ENCODE measurements around the gene HDAC2. TPM values are rescaled to one million over a fixed set of nuclear protein-coding genes. Genes with fewer than 3 reads are reported as not detected.

Gene HDAC2
- total RNA-seq, 6 experiments from 2014 or later, result 15.6 to 22.2 (median 21.3) TPM

GRCh38 chr6:114009192-114009591, 38.2 kb upstream of the HDAC2 start:
- no peaks in the 10 kb centered on the region for H3K4me1 ChIP-seq
- H3K4me3 ChIP-seq, result no peak overlapping the region
- H3K9me3 ChIP-seq, result no peaks in the 10 kb centered on the region
- no peak overlapping the region for H3K27ac ChIP-seq
- TF ChIP-seq CTCF (IDR thresholded peaks at IDR 0.05), result no peak
- TF ChIP-seq POLR2A (IDR thresholded peaks at IDR 0.05), result no peak
- WGBS (ENCODE audit: insufficient coverage, low coverage, low lambda C conversion rate, missing lambda C conversion rate), result 31% methylated on average over 2 of the region's 2 CpGs
- DNase-seq (no peak), ATAC-seq (no peak)
- intact Hi-C loops (cut with DNase I), result no loop called here
- no peaks in the 10 kb centered on the region for H3K36me3 ChIP-seq
- no peaks in the 10 kb centered on the region for H3K27me3 ChIP-seq

GRCh38 chr6:114008331-114008730, 37.4 kb upstream of the HDAC2 start:
- WGBS (ENCODE audit: insufficient coverage, low coverage, low lambda C conversion rate, missing lambda C conversion rate), result 75% methylated on average over 4 of the region's 4 CpGs
- H3K27me3 ChIP-seq, result no peaks in the 10 kb centered on the region
- no peak overlapping the region for H3K4me3 ChIP-seq
- no peaks in the 10 kb centered on the region for H3K36me3 ChIP-seq
- DNase-seq (no peak), ATAC-seq (no peak)
- no peaks in the 10 kb centered on the region for H3K4me1 ChIP-seq
- H3K27ac ChIP-seq, result no peak overlapping the region
- TF ChIP-seq CTCF (IDR thresholded peaks at IDR 0.05) (no peak), POLR2A (IDR thresholded peaks at IDR 0.05) (no peak)
- intact Hi-C loops (cut with DNase I), result no loop called here
- no peaks in the 10 kb centered on the region for H3K9me3 ChIP-seq

- H3K9me3 ChIP-seq, result no peaks in the 10 kb centered on the region
- no peaks in the 10 kb centered on the region for H3K36me3 ChIP-seq
- intact Hi-C loops (cut with DNase I), result no loop called here
- ATAC-seq (no peak), DNase-seq (no peak)
- H3K4me3 ChIP-seq, result no peak overlapping the region
- H3K4me1 ChIP-seq, result no peaks in the 10 kb centered on the region
- no peak for TF ChIP-seq CTCF (IDR thresholded peaks at IDR 0.05)
- no peak for TF ChIP-seq POLR2A (IDR thresholded peaks at IDR 0.05)
- WGBS (ENCODE audit: insufficient coverage, low coverage, low lambda C conversion rate, missing lambda C conversion rate), result 82% methylated on average over 2 of the region's 2 CpGs
- H3K27ac ChIP-seq, result no peak overlapping the region
- H3K27me3 ChIP-seq, result no peaks in the 10 kb centered on the region
These were observed 36.6 kb upstream of the HDAC2 start for GRCh38 chr6:114007516-114007915.

DNA sequence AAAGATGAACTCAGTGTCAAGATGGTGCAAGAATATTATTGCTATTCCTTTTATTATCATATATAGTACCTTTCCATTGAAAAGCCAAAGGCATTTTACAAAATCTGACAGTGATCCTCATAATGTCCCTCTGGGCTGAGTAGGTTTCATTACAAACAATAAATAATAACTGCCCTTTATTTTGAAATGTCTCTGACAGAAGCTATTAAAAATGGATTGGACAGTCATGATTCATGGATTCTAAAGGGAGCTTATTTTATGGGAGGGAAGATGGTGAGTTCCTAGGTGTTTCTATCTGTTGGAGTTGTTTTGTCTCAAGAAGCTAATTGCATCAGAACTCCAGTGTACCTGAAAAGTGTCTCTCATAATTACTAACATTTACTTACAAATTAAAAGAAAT, 30.4 kb upstream of the HDAC2 start:
- DNase-seq (no peak), ATAC-seq (no peak)
- intact Hi-C loops (cut with DNase I), result no loop called here
- TF ChIP-seq CTCF (IDR thresholded peaks at IDR 0.05), result no peak
- TF ChIP-seq POLR2A (IDR thresholded peaks at IDR 0.05), result no peak
- no peaks in the 10 kb centered on the region for H3K36me3 ChIP-seq
- no peak overlapping the region for H3K27ac ChIP-seq
- H3K9me3 ChIP-seq, result no peaks in the 10 kb centered on the region
- no peak overlapping the region for H3K4me3 ChIP-seq
- no peaks in the 10 kb centered on the region for H3K27me3 ChIP-seq
- no peaks in the 10 kb centered on the region for H3K4me1 ChIP-seq

DNA sequence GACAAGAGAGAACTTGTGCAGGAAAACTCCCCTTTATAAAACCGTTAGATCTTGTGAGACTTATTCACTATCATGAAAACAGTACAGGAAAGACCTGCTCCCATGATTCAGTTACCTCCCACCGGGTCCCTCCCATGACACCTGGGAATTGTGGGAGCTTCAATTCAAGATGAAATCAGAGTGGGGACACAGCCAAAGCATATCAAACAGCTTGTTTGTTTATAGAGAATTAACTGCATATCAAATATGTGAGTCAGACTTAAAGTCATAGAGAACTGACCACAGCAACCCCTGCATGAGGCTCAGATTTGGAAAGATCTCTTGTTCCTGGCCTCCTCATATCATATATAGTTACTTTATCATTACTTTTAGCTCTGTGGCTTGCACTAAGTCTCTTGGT, 29.1 kb upstream of the HDAC2 start:
- Histone ChIP-seq H3K9me3 (no peaks in the 10 kb centered on the region), H3K4me3 (no peak overlapping the region), H3K36me3 (no peaks in the 10 kb centered on the region), H3K4me1 (no peaks in the 10 kb centered on the region), H3K27me3 (no peaks in the 10 kb centered on the region), H3K27ac (no peak overlapping the region)
- WGBS (ENCODE audit: insufficient coverage, low coverage, low lambda C conversion rate, missing lambda C conversion rate), result 60% methylated on average over 2 of the region's 2 CpGs
- DNase-seq (no peak), ATAC-seq (no peak)
- TF ChIP-seq POLR2A (IDR thresholded peaks at IDR 0.05), result no peak
- TF ChIP-seq CTCF (IDR thresholded peaks at IDR 0.05), result no peak
- intact Hi-C loops (cut with DNase I), result no loop called here
